NCI-H69 (cell line): ENCODE measurements around the gene MX1.

Experiments used
- DNase-seq: peaks from one replicate; lab custom pipeline; 2025; lab: John Stamatoyannopoulos, UW

MX1 gene

GRCh38 chr21:41491412-41491811 lies 65.4 kb downstream of the MX1 start:
- DNase-seq, result no peak

GRCh38 chr21:41494242-41494641 lies 68.2 kb downstream of the MX1 start:
- DNase-seq, result no peak

- no peak for DNase-seq
Measured at GRCh38 chr21:41497008-41497407, 71.0 kb downstream of the MX1 start.

- no peak for DNase-seq
Measured at GRCh38 chr21:41497788-41498187, 71.7 kb downstream of the MX1 start.

GRCh38 chr21:41499920-41500319 lies 73.9 kb downstream of the MX1 start:
- no peak for DNase-seq

- DNase-seq, result no peak
Measured at GRCh38 chr21:41500363-41500762, 74.3 kb downstream of the MX1 start.

- no peak for DNase-seq
Measured at GRCh38 chr21:41500931-41501381, 74.9 kb downstream of the MX1 start.

GRCh38 chr21:41501919-41502318 lies 75.9 kb downstream of the MX1 start:
- no peak for DNase-seq

- no peak for DNase-seq
Measured at GRCh38 chr21:41503331-41503730, 77.3 kb downstream of the MX1 start.

GRCh38 chr21:41504030-41504429 lies 78.0 kb downstream of the MX1 start:
- no peak for DNase-seq

- no peak for DNase-seq
Measured at GRCh38 chr21:41506005-41506594, 80.1 kb downstream of the MX1 start.

- no peak for DNase-seq
Measured at GRCh38 chr21:41506611-41507520, 80.8 kb downstream of the MX1 start.

GRCh38 chr21:41507521-41508414 lies 81.7 kb downstream of the MX1 start, which contains the start of gene TMPRSS2:
TMPRSS2 (minus strand) TSS chr21:41508158; CDS start chr21:41498133, 10,025 bp downstream.
- no peak for DNase-seq

GRCh38 chr21:41508415-41509144 lies 82.5 kb downstream of the MX1 start:
- DNase-seq, result no peak
